GM13977 (cell line): ENCODE measurements around the gene SSTR1.

Experiments used
- DNase-seq: peaks from one replicate; pipeline ENCODE4 v3.0.0; 2012; ENCODE audit warnings: low spot score
- CTCF ChIP-seq: IDR thresholded peaks from 2 replicates; pipeline ENCODE4 v1.5.1; 2012; ENCODE audit warnings: mild to moderate bottlenecking, control low read depth; ENCODE audit not compliant: insufficient read depth; ENCODE audit errors: extremely low read depth, missing control alignments
- in situ Hi-C: fragments of 300-500 bp; cut with MboI; formaldehyde crosslinking; loops from one replicate; pipeline ENCODE4 v1.12.0; 2022; ENCODE audit warnings: low sequenced_read_pairs, low pct_unique_long_range_greater_than_20kb, mixed read lengths, inconsistent platforms; ENCODE audit not compliant: unreplicated experiment

SSTR1 gene

GRCh38 chr14:38226366-38226765, 18.7 kb downstream of the SSTR1 start:
- no peak for DNase-seq
- in situ Hi-C loops = no loop called here
- no peak for TF ChIP-seq CTCF

DNA sequence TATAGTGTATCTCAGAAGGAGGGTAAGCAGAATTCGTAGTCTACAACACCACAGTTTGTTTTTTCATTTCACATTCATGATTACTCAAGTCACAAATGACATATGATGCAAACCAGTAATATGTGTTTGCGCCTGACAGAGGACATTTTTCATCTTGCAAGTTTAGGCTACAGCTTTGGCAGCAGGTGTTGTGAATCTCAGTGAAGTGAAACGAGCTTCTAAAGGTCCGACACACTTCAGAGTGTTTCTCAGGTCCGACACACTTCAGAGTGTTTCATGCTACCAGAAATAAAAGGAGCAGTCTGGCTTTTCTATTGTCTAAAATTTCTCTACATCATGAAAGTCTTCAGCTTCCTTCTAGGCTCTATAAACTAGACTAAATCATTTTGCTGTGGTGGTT, 25.5 kb downstream of the SSTR1 start:
- in situ Hi-C loops = no loop called here
- no peak for DNase-seq
- no peak for TF ChIP-seq CTCF

- in situ Hi-C loops = no loop called here
- no peak for DNase-seq
- no peak for TF ChIP-seq CTCF
These were observed 30.6 kb downstream of the SSTR1 start for GRCh38 chr14:38238332-38238731.

- in situ Hi-C loops = no loop called here
- no peak for TF ChIP-seq CTCF
- no peak for DNase-seq
These were observed 31.2 kb downstream of the SSTR1 start for GRCh38 chr14:38238878-38239277.

DNA sequence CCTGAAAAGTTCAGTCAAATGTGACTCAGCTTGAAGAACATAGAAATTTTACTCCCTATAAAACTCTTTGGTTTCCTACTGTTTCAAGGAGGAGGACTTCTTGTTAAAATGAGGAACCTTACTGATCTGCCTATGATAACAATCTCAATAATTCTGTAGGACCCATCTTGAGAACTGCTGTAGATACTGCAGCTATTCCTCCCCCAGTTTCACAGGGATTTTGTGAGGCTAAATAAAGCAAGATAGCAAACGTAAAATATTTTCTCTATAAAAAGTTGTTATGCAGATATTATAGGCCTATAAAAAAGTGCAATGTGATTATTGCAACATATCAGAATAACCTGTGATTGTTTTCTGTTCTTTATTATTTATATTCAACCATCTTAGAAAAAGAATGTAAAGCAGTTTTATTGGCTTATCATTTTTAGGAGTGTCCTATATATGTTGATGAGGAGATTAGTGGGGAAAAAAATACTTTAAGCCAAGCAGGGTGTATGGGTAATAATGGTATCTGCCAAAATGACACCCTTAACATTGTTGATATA, 36.1 kb downstream of the SSTR1 start:
- no peak for TF ChIP-seq CTCF
- in situ Hi-C loops = no loop called here
- no peak for DNase-seq

DNA sequence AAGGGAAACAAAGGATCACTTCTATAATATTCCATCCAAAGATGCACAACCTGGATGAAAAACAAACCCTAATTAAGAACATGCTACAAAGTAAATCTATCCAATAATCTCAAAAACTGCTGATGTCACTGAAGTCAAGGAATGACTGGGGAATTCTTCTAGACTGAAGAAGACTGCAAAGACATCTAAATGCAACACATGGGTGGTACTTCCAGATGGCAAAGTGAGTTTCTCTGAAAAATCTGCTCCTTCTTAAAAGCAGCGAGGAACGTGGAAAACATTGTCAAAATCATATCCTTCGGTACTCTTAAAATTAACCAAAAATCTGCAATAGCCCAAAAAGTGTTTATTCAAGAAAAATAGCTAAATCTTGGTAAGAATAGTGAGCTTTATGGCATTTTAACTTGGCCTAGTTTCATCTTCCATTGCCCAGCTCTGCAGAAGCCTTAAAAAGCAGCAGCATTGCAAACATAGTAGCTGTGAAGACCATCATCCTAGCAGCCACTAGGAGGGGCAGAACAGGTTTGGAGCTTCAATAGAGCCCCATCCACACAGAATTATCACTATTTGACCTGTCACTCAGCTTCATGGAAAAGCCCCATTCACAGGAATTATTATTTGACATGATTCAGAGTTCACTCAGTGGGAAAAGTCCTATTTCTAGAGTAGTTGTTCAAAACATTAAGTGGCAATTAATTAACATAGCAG, 40.8 kb downstream of the SSTR1 start:
- peak; percentile 13 for TF ChIP-seq CTCF
- DNase-seq = no peak
- in situ Hi-C loops = no loop called here
